GM06990 (cell line): ENCODE results near the gene PPP1R12A.

Experiments used
- DNase-seq: peaks from one replicate; pipeline ENCODE4 v3.0.0-alpha.2; 2011; ENCODE audit not compliant: insufficient read length; ENCODE audit errors: extremely low read depth
- H3K27me3 ChIP-seq: replicated peaks from 2 replicates; pipeline ENCODE4 v1.6.0; 2011; ENCODE audit warnings: low read length; ENCODE audit not compliant: control insufficient read depth, insufficient read depth
- H3K36me3 ChIP-seq: 2 replicates; pipeline ENCODE4 v1.5.1; 2011; ENCODE audit warnings: low read length; ENCODE audit not compliant: control insufficient read depth, insufficient read depth
- H3K4me3 ChIP-seq: replicated peaks from 2 replicates; pipeline ENCODE4 v1.5.1; 2011; ENCODE audit warnings: low read depth, mild to moderate bottlenecking, control low read depth, low read length
- TF ChIP-seq, protein P1 (sequence below): IDR thresholded peaks from 2 replicates; pipeline ENCODE4 v1.5.1; 2011; ENCODE audit warnings: low read length, control low read depth, mild to moderate bottlenecking, inconsistent platforms; ENCODE audit not compliant: insufficient read depth, poor library complexity, severe bottlenecking

Gene PPP1R12A

DNA sequence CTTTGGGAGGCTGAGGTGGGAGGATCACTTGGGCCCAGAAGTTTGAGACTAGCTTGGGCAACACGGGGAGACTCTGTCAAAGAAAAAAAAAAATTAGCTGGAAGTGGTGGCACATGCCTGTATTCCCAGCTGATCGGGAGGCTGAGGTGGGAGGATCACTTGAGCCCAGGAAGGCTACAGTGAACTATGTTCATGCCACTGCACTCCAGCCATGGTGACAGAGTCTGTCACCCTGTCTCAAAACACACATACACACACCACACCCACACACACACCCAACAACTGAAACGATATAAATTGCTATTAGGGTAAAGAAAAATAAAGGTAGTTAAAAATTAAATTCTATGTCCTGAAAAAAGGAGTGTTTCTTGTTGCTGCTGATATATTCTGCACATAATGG is 7.9 kb downstream of the PPP1R12A start:
- Histone ChIP-seq H3K36me3 (no peaks in the 10 kb centered on the region), H3K27me3 (no peaks in the 10 kb centered on the region), H3K4me3 (no peak overlapping the region)
- TF ChIP-seq, protein P1, sequence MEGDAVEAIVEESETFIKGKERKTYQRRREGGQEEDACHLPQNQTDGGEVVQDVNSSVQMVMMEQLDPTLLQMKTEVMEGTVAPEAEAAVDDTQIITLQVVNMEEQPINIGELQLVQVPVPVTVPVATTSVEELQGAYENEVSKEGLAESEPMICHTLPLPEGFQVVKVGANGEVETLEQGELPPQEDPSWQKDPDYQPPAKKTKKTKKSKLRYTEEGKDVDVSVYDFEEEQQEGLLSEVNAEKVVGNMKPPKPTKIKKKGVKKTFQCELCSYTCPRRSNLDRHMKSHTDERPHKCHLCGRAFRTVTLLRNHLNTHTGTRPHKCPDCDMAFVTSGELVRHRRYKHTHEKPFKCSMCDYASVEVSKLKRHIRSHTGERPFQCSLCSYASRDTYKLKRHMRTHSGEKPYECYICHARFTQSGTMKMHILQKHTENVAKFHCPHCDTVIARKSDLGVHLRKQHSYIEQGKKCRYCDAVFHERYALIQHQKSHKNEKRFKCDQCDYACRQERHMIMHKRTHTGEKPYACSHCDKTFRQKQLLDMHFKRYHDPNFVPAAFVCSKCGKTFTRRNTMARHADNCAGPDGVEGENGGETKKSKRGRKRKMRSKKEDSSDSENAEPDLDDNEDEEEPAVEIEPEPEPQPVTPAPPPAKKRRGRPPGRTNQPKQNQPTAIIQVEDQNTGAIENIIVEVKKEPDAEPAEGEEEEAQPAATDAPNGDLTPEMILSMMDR: no peak
- no peak for DNase-seq

DNA sequence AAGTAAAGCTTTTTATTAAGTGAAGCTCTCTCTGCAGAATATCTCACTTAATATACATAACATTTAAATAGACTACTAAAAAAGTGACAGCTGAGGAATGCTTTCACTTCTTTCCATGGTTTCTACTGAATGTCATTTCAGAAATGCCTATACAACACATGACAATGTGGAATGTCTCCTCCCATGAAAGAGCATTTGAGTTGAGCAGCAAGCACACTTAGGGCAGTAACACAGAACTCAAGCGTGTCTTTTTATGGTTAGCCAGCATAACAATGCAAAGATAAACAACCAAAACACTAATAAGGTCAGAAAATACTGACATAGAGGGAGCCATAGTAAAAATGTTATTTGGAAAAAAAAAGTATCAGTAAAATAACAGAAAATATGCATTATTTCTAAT is 9.4 kb downstream of the PPP1R12A start:
- Histone ChIP-seq H3K36me3 (no peaks in the 10 kb centered on the region), H3K4me3 (no peak overlapping the region), H3K27me3 (no peaks in the 10 kb centered on the region)
- no peak for DNase-seq
- TF ChIP-seq, protein P1: no peak

DNA sequence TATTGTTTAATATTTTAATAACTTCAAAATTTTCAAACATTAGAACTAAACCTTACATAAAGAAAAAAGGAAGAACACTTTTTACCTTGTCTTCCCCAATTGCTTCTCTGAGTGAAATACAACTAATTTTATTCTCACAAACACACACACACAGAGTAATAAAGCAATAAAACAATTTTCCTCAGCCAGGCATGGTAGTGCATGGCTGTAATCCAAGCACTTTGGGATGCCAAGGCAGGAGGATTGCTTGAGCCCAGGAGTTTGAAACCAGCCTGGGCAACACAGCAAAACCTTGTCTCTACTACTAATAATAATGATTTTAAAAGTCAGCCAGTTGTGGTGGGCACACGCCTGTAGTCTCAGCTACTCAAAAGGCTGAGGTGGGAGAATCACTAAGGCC is 13.1 kb downstream of the PPP1R12A start:
- Histone ChIP-seq H3K4me3 (no peak overlapping the region), H3K27me3 (no peaks in the 10 kb centered on the region), H3K36me3 (no peaks in the 10 kb centered on the region)
- no peak for DNase-seq
- TF ChIP-seq, protein P1: no peak

DNA sequence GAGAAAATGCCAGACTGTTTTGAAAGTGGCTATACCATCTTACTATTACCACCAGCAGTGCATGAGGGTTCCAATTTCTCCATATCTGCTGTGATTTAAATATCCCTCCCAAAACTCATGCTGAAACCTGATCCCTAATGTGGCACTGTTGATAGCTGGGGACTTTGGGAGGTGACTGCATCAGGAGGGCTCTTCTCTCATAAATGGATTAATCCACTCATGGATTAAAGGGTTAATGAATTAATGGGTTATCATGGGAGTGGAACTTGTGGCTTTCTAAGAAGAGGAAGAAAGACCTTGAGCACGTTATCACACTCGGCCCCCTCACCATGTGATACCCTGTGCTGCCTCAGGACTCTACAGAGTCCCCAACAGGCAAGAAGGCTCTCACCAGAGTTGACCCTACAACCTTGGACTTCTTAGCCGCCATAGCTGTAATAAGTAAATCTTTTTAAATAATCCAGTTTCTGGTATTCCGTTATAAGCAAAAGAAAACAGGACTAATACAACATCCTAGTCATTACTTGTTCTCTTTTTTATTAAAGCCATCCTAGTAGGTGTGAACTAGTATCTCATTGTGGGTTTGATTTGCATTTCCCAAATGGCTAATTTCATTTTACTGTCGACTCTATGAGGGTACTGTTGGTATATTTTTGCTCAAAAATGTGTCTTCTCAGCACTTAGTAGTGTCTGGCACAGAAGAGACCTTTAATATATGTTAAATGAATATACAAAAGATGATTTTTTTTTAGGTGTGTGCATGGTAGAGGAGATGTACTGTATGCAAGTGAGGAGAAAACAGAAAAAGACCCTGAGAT is 14.3 kb downstream of the PPP1R12A start:
- TF ChIP-seq, protein P1: no peak

DNA sequence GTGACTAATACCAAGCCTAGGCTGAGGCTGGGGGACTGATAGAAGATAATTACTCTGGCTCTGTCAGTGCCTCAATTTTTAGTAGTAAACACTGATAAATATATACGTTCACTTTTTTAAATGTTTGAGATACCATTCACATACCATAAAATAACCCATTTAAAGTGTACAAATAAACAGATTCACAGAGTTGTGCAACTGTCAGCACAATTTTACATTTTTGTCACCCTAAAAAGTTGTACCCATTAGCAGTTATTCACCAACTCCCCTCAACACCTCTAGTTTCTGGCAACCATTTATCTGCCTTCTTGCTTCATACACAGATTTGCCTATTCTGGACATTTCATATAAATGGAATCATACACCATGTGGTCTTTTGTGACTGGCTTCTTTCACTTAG is 15.1 kb downstream of the PPP1R12A start:
- Histone ChIP-seq H3K27me3 (no peaks in the 10 kb centered on the region), H3K4me3 (no peak overlapping the region), H3K36me3 (no peaks in the 10 kb centered on the region)
- TF ChIP-seq, protein P1: no peak
- no peak for DNase-seq

More for the DNA sequence above, 14.3 kb downstream of the PPP1R12A start:
- no peaks in the 10 kb centered on the region for H3K27me3 ChIP-seq
- H3K4me3 ChIP-seq: no peak overlapping the region
- H3K36me3 ChIP-seq: no peaks in the 10 kb centered on the region
- no peak for DNase-seq
